K562 (cell line): ENCODE measurements around the gene CREB3L1. TPM values are rescaled to one million over a fixed set of nuclear protein-coding genes. Genes with fewer than 3 reads are reported as not detected.

Experiments
- ATAC-seq: fragments of 200-7000 bp; cut with Tn5 transposase; 3 replicates; pipeline ENCODE4 v1.9.1; 2020; ENCODE audit warnings: moderate library complexity
- BruUV-seq: library from RNA; stranded (reverse); fragments of 400-500 nt; replicated peaks from 2 replicates; lab custom pipeline; 2021; lab: Mats Ljungman, UMichigan
- CTCF ChIA-PET: fragments of 300-600 bp; formaldehyde crosslinking; extraction: SDS; loops from one replicate; lab custom pipeline; 2021; ENCODE audit warnings: low intra/inter-chr PET ratio; lab: Yijun Ruan, JAX
- POLR2A ChIA-PET: fragments of 300-600, 350-650 bp; sonication (Branson Sonifier 250); formaldehyde crosslinking; extraction: SDS; loops from one replicate; lab custom pipeline; 2021; ENCODE audit warnings: antibody characterized with exemption, inconsistent platforms; lab: Yijun Ruan, JAX
- DNase-seq, 4 experiments: peaks; one replicate each; pipeline versions ENCODE4 v3.0.0 to v3.0.0-alpha.2; 2011 to 2018; ENCODE audit warnings: low spot score in 3 of 4, mixed read lengths in 3 of 4; ENCODE audit errors: extremely low read depth in 1 of 4
- FAIRE-seq: peaks from 2 replicates; lab custom pipeline; 2011; peaks lifted over from hg19 to GRCh38; lab: Jason Lieb, UNC
- H2AFZ ChIP-seq: 2 replicates; pipeline ENCODE4 v1.6.0; 2011; ENCODE audit warnings: low read depth, low read length, control low read depth, inconsistent platforms
- H3K27ac ChIP-seq: fragments of 200-600 bp; 3 replicates; pipeline ENCODE4 v1.8.0; 2011; ENCODE audit warnings: low read depth, mild to moderate bottlenecking, control low read depth, inconsistent platforms, low read length, moderate library complexity, mixed read lengths; ENCODE audit errors: extremely low read depth
- H3K27me3 ChIP-seq, 2 experiments: fragments of 300-600 bp in 1 of 2; 2 replicates in 1 of 2; 3 replicates in 1 of 2; pipeline versions ENCODE4 v1.6.0 to v1.8.0; 2011; ENCODE audit warnings: inconsistent platforms in 2 of 2, low read length in 2 of 2, mild to moderate bottlenecking in 1 of 2, mixed read lengths in 1 of 2, moderate library complexity in 1 of 2; ENCODE audit not compliant: control insufficient read depth in 2 of 2, insufficient read depth in 2 of 2
- H3K36me3 ChIP-seq: fragments of 300-600 bp; 3 replicates; pipeline ENCODE4 v1.8.0; 2011; ENCODE audit warnings: mild to moderate bottlenecking, low read length, inconsistent platforms; ENCODE audit not compliant: control insufficient read depth, insufficient read depth
- H3K4me1 ChIP-seq, 2 experiments: fragments of 200-600 bp in 1 of 2; replicated peaks in 1 of 2; 2 replicates in 1 of 2; 3 replicates in 1 of 2; pipeline versions ENCODE4 v1.5.1 to v1.8.0; 2011; ENCODE audit warnings: inconsistent platforms in 2 of 2, low read length in 2 of 2, mild to moderate bottlenecking in 1 of 2, mixed read lengths in 1 of 2, moderate library complexity in 1 of 2; ENCODE audit not compliant: control insufficient read depth in 2 of 2, insufficient read depth in 2 of 2
- H3K4me2 ChIP-seq: 2 replicates; pipeline ENCODE4 v1.6.1; 2011; ENCODE audit warnings: low read length, control low read depth, inconsistent platforms, mixed read lengths; ENCODE audit not compliant: insufficient read depth
- H3K4me3 ChIP-seq: fragments of 200-600 bp; sonication (generic), shearing (Covaris generic); 2 replicates; pipeline ENCODE4 v1.5.1; 2016; ENCODE audit warnings: control low read depth, inconsistent platforms
- H3K79me2 ChIP-seq: fragments of 200-600 bp; 3 replicates; pipeline ENCODE4 v1.8.0; 2011; ENCODE audit warnings: low read length, inconsistent platforms; ENCODE audit not compliant: control insufficient read depth, insufficient read depth
- H3K9ac ChIP-seq, 2 experiments: 2 replicates each; pipeline versions ENCODE4 v1.6.0 to v1.6.1; 2011; ENCODE audit warnings: low read depth in 2 of 2, low read length in 2 of 2, control low read depth in 1 of 2, inconsistent platforms in 1 of 2, mild to moderate bottlenecking in 1 of 2, mixed read lengths in 1 of 2; ENCODE audit not compliant: insufficient read depth in 1 of 2
- H3K9me1 ChIP-seq: one replicate; pipeline ENCODE4 v1.6.0; 2011; ENCODE audit warnings: inconsistent platforms, mild to moderate bottlenecking, low read length, moderate library complexity; ENCODE audit not compliant: control insufficient read depth, insufficient read depth
- H3K9me3 ChIP-seq: replicated peaks from 2 replicates; pipeline ENCODE4 v1.5.1; 2011; ENCODE audit warnings: low read depth, low read length, inconsistent platforms; ENCODE audit not compliant: control insufficient read depth, insufficient read depth
- H4K20me1 ChIP-seq: replicated peaks from 2 replicates; pipeline ENCODE4 v1.6.1; 2011; ENCODE audit warnings: low read length, inconsistent platforms, mixed read lengths; ENCODE audit not compliant: control insufficient read depth, insufficient read depth
- CBFB ChIP-seq: sonication (generic); formaldehyde crosslinking; IDR thresholded peaks from 2 replicates; pipeline ENCODE4 v1.4.0; 2020; ENCODE audit warnings: mild to moderate bottlenecking, missing genetic modification reagents
- EGR1 ChIP-seq: fragments of 450-650 bp; conservative IDR thresholded peaks from 2 replicates; pipeline ENCODE4 v1.6.1; 2017; ENCODE audit warnings: mild to moderate bottlenecking
- POLR2G ChIP-seq: fragments of 200-400 bp; formaldehyde crosslinking; IDR thresholded peaks from 2 replicates; pipeline ENCODE4 v1.6.1; 2017; ENCODE audit warnings: low read depth, mild to moderate bottlenecking, antibody characterized with exemption, low read length, moderate library complexity
- RFX5 ChIP-seq: IDR thresholded peaks from 2 replicates; pipeline ENCODE4 v1.6.1; 2011; ENCODE audit warnings: low read depth, mild to moderate bottlenecking, improper control_type of control experiment, low read length
- WGBS: fragments of 100-300 bp; shearing (Covaris generic); methylation state at CpG from one replicate; pipeline ENCODE4 v1.1.6; 2016; ENCODE audit warnings: low coverage, mixed read lengths; ENCODE audit not compliant: insufficient coverage; ENCODE audit errors: missing lambda C conversion rate; 5-methylcytosine and 5-hydroxymethylcytosine counted together
- in situ Hi-C: fragments of 300-500 bp; cut with MboI; formaldehyde crosslinking; loops from 4 replicates; pipeline ENCODE4 v1.15.0; 2018; ENCODE audit warnings: inconsistent platforms, mixed read lengths
- intact Hi-C: fragments of 100-400 bp; cut with micrococcal nuclease; formaldehyde crosslinking; loops from 2 replicates; pipeline ENCODE4 v1.14.2; 2022
- polyA plus RNA-seq, 8 experiments: library from polyadenylated mRNA; depleted of rRNA in 4 of 8; stranded (reverse) in 5 of 8; unstranded in 3 of 8; fragments of >200 nt; fragmentation: Nextera tagmentation in 2 of 8; fragmentation: Illumina TruSeq in 1 of 8; extraction: Ambion mirVana in 2 of 8; extraction: Trizol in 1 of 8; gene quantifications; 2 replicates each; pipeline versions ENCODE4 v1.2.1 to v1.2.3, GENCODE V29; 2011 to 2014; ENCODE audit warnings: inconsistent platforms in 1 of 8, missing spikeins in 1 of 8
- total RNA-seq, 7 experiments: library from RNA; depleted of rRNA in 6 of 7; stranded (reverse); fragments of >200 nt in 6 of 7; fragmentation: Illumina TruSeq in 2 of 7; extraction: Trizol in 2 of 7; gene quantifications; 2 replicates each; pipeline versions ENCODE4 v1.2.1 to v1.2.3, GENCODE V29; 2011 to 2021; ENCODE audit warnings: low replicate concordance in 1 of 7
- TF ChIP-seq, protein P1 (sequence below): fragments of 250-450 bp; sonication (Bioruptor Pico); IDR thresholded peaks from 2 replicates; pipeline ENCODE4 v1.9.0; 2021; ENCODE audit warnings: mild to moderate bottlenecking, inconsistent platforms
- TF ChIP-seq, protein P2 (sequence below): fragments of 450-650 bp; formaldehyde crosslinking; IDR thresholded peaks from 2 replicates; pipeline ENCODE4 v1.4.0; 2020; ENCODE audit warnings: mild to moderate bottlenecking, moderate library complexity
- TF ChIP-seq, protein P3 (sequence below): fragments of 250-450 bp; sonication (Bioruptor Pico); IDR thresholded peaks from 2 replicates; pipeline ENCODE4 v1.4.0; 2020; ENCODE audit warnings: mild to moderate bottlenecking, moderate library complexity

Gene CREB3L1
- total and polyA plus RNA-seq, 9 of the 15 experiments (the other 6 are each of a cell fraction or from before 2014, with no cell fraction given), result 1.2 to 27.6 (median 3.7) TPM

DNA sequence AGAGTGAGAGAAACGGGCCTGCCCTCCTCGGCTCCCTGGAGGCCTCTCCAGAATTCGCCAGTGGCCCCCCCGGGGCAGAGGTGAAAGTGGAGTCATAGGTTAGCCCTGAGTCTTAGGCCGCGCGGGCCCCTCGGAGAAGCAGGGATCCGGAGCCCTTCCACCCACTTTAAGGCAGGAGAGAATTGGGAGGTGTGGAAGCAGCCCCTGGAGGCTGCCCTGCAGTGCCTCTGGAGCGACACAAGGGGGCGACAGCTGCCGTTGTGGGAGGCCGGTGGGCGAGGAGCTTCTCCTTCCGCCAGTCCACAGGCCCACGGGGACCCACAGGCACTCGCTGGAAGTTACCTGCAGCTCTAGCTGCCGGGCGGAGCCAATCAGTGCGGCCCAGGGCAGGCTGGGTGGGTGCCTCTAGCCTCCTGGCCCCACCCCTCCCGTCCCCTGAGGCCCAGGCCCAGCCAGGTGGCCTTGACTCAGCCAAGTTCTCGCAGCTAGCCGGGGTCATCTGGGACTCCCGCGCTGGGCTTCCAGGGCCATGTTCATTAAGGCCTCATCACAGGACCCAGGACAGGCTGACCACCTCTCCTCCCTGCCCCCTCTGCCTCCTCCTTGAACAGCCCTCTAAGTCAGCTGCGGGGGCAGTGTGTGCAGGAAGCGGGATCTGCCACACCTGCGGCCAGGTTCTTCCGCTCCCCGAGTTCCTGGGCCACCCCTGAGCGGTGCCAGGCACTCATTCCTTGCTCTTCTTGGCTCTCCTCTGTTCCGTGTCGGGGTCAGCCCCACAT, 74.8 kb downstream of the CREB3L1 start (continued):
- TF ChIP-seq, protein P1, sequence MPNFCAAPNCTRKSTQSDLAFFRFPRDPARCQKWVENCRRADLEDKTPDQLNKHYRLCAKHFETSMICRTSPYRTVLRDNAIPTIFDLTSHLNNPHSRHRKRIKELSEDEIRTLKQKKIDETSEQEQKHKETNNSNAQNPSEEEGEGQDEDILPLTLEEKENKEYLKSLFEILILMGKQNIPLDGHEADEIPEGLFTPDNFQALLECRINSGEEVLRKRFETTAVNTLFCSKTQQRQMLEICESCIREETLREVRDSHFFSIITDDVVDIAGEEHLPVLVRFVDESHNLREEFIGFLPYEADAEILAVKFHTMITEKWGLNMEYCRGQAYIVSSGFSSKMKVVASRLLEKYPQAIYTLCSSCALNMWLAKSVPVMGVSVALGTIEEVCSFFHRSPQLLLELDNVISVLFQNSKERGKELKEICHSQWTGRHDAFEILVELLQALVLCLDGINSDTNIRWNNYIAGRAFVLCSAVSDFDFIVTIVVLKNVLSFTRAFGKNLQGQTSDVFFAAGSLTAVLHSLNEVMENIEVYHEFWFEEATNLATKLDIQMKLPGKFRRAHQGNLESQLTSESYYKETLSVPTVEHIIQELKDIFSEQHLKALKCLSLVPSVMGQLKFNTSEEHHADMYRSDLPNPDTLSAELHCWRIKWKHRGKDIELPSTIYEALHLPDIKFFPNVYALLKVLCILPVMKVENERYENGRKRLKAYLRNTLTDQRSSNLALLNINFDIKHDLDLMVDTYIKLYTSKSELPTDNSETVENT (CRISPR knock-in tag), result no peak
- no peak for TF ChIP-seq RFX5
- TF ChIP-seq, protein P2, sequence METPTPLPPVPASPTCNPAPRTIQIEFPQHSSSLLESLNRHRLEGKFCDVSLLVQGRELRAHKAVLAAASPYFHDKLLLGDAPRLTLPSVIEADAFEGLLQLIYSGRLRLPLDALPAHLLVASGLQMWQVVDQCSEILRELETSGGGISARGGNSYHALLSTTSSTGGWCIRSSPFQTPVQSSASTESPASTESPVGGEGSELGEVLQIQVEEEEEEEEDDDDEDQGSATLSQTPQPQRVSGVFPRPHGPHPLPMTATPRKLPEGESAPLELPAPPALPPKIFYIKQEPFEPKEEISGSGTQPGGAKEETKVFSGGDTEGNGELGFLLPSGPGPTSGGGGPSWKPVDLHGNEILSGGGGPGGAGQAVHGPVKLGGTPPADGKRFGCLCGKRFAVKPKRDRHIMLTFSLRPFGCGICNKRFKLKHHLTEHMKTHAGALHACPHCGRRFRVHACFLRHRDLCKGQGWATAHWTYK (CRISPR knock-in tag), result no peak

DNA sequence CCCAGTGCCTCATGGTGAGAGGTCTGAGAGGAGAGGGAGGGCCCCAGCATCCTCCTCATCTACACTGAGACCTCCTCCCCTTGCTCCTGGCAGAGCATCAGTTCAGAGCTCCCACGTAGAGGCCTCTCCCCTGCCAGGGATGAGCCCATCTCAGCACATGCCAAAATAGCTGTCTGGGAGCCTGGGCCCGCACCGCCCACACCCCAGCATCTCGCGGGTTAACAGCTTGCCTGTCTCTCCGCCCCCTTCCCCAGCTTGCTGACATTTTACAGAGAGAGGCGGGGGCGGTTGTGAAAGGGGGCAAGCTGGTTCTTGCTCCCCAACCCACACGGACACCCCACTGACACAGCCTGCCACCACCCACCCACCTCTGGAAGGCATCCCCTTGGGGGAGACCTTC, 76.2 kb downstream of the CREB3L1 start:
- intact Hi-C loops, result loop anchor here (2.0 kb wide), 1 partner anchor 27 kb away; the partner anchor contains the start of gene MDK
- peaks cover 66% of the 10 kb centered on the region; the same call in 2 of the 3 replicates for H3K36me3 ChIP-seq
- POLR2A ChIA-PET, result interaction anchor here (0.9 to 1.5 kb wide), 3 partner anchors 12 to 36 kb away, joined by 3 to 4 read pairs (median 3); no protein-coding TSS in a partner anchor
- H4K20me1 ChIP-seq, result peaks cover 13% of the 10 kb centered on the region
- H3K4me1 ChIP-seq, result peaks cover 35 to 53% of the 10 kb centered on the region in 2 experiments
- no peak for DNase-seq
- WGBS, result 76% methylated on average over 9 of the region's 9 CpGs
- peak overlapping the region in 1 of 2 experiments; percentile 65; a peak in 2 of 4 replicates for H3K9ac ChIP-seq
- H2AFZ ChIP-seq, result no peak overlapping the region
- H3K4me2 ChIP-seq, result no peak overlapping the region
- H3K27me3 ChIP-seq, result no peaks in the 10 kb centered on the region
- ATAC-seq, result no peak
- peaks cover 80% of the 10 kb centered on the region for H3K79me2 ChIP-seq
- no peak overlapping the region for H3K27ac ChIP-seq
- no peak for FAIRE-seq
- peaks cover 4% of the 10 kb centered on the region for H3K9me1 ChIP-seq
- in situ Hi-C loops, result no loop called here
- TF ChIP-seq POLR2G, result peak; percentile 40; the same call in 1 of the 2 replicates
- TF ChIP-seq, protein P3, sequence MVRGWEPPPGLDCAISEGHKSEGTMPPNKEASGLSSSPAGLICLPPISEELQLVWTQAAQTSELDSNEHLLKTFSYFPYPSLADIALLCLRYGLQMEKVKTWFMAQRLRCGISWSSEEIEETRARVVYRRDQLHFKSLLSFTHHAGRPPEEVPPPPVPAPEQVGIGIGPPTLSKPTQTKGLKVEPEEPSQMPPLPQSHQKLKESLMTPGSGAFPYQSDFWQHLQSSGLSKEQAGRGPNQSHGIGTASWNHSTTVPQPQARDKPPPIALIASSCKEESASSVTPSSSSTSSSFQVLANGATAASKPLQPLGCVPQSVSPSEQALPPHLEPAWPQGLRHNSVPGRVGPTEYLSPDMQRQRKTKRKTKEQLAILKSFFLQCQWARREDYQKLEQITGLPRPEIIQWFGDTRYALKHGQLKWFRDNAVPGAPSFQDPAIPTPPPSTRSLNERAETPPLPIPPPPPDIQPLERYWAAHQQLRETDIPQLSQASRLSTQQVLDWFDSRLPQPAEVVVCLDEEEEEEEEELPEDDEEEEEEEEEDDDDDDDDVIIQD (CRISPR knock-in tag), result no peak
- TF ChIP-seq CBFB (CRISPR knock-in tag), result no peak
- TF ChIP-seq EGR1, result peak; percentile 79
- CTCF ChIA-PET, result no interaction called here
- BruUV-seq, result no TSS peak
- no peaks in the 10 kb centered on the region for H3K9me3 ChIP-seq
- H3K4me3 ChIP-seq, result no peak overlapping the region
